Ishikawa (cell line): ENCODE measurements around the gene RNF11.

Experiments
- CEBPB ChIP-seq: IDR thresholded peaks from 2 replicates; pipeline ENCODE4 v1.6.1; 2012
- CREB1 ChIP-seq: IDR thresholded peaks from 2 replicates; pipeline ENCODE4 v1.6.1; 2012; ENCODE audit warnings: low read depth
- EGR1 ChIP-seq: IDR thresholded peaks from 2 replicates; pipeline ENCODE4 v1.6.1; 2012
- EP300 ChIP-seq: IDR thresholded peaks from 2 replicates; pipeline ENCODE4 v1.6.1; 2012; ENCODE audit warnings: borderline replicate concordance
- FOXM1 ChIP-seq: IDR thresholded peaks from 2 replicates; pipeline ENCODE4 v1.6.1; 2012; ENCODE audit warnings: low read depth, borderline replicate concordance
- NFIC ChIP-seq: IDR thresholded peaks from 2 replicates; pipeline ENCODE4 v1.6.1; 2012
- RAD21 ChIP-seq: IDR thresholded peaks from 2 replicates; pipeline ENCODE4 v1.6.1; 2012; ENCODE audit warnings: low read depth
- TAF1 ChIP-seq: IDR thresholded peaks from 2 replicates; pipeline ENCODE4 v1.6.1; 2012; ENCODE audit warnings: low read depth, mild to moderate bottlenecking
- TCF12 ChIP-seq: IDR thresholded peaks from 2 replicates; pipeline ENCODE4 v1.6.1; 2012; ENCODE audit warnings: low read depth
- TEAD4 ChIP-seq: IDR thresholded peaks from 2 replicates; pipeline ENCODE4 v1.6.1; 2012
- YY1 ChIP-seq: IDR thresholded peaks from 2 replicates; pipeline ENCODE4 v1.6.1; 2012; ENCODE audit warnings: low read depth
- ZBTB7A ChIP-seq: IDR thresholded peaks from 2 replicates; pipeline ENCODE4 v1.6.1; 2012; ENCODE audit warnings: low read depth
- TF ChIP-seq, protein P1 (sequence below): IDR thresholded peaks from 2 replicates; pipeline ENCODE4 v1.6.1; 2012
- TF ChIP-seq, protein P2 (sequence below): IDR thresholded peaks from 2 replicates; pipeline ENCODE4 v1.6.1; 2012
- TF ChIP-seq, protein P3 (sequence below): IDR thresholded peaks from 2 replicates; pipeline ENCODE4 v1.6.1; 2012; ENCODE audit warnings: low read depth, mild to moderate bottlenecking

Gene RNF11, protein sequence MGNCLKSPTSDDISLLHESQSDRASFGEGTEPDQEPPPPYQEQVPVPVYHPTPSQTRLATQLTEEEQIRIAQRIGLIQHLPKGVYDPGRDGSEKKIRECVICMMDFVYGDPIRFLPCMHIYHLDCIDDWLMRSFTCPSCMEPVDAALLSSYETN

DNA sequence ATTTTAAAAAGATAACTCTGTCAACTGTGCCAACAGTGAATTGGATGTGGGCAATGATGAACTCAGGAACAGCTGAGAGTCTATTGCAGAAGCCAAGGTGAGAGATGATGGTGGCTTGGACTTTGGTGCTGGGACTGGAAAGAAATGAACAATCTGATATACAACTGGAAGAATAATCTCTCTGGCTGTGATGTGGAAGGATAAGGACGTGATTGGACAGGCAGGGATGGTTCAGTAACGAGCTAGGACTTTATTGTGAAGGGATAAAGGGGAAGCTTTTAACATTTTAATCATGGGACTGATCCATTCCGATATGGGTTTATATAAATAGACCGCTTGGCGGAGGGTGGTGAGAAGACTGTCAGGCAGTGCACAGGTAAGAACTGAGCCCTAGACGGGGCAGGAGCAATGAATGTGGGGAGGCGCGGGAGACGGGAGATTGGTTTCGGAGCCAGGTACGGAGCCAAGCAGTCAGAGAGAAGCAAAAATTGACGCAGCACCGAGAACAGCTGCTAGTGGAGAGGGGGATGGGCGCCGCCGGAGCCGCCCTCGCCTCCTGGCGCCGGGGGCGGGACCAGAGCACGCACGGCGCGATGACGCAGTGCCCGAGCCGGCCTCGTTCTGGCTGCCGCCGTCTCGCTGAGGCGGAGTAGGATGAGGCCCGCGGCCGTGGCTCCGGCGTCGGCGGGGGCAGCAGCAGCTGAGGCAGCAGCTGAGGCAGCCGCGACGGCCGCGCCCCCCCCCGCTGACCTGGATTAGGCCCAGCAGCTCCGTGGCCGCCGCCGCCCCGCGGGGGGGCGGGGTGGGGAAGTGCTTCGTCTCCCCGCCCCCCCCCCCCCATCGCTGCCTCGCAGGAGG, at the start of gene RNF11:
Gene RNF11 (plus strand): TSS at position 601 of the 858 bp plus-strand sequence. CDS start 484 bp downstream, outside the sequence.
- peak; percentile 93 for TF ChIP-seq TAF1
- no peak for TF ChIP-seq TEAD4
- TF ChIP-seq RAD21 = peak; percentile 12; the same call in 1 of the 2 replicates
- no peak; the same call in 1 of the 2 replicates for TF ChIP-seq YY1
- peak; percentile 24; the same call in 1 of the 2 replicates for TF ChIP-seq TCF12
- TF ChIP-seq, protein P1, sequence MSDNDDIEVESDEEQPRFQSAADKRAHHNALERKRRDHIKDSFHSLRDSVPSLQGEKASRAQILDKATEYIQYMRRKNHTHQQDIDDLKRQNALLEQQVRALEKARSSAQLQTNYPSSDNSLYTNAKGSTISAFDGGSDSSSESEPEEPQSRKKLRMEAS = peak; percentile 65; the same call in 1 of the 2 replicates
- TF ChIP-seq, protein P2, sequence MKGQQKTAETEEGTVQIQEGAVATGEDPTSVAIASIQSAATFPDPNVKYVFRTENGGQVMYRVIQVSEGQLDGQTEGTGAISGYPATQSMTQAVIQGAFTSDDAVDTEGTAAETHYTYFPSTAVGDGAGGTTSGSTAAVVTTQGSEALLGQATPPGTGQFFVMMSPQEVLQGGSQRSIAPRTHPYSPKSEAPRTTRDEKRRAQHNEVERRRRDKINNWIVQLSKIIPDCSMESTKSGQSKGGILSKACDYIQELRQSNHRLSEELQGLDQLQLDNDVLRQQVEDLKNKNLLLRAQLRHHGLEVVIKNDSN = 0 out of 2 replicates have a peak, but pooled peaks have one; percentile 13

DNA sequence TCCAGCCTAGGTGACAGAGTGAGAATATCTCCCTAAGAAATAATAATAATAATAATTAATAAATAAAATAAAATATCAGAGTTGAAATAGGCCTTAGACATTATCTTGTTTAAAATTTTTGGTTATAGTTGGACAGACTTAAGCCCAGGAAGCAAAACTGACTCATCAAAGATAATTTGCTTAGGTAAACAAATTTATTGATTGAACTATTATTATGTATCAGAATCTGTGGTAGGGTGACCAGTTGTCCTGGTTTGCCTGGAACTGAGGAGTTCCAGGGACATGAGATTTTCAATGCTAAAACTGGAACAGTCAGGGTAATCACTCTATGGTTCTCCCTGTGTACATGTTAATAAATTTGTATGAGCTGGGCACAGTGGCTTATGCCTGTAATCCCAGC, 47.8 kb upstream of the RNF11 start:
- TF ChIP-seq NFIC (no peak), ZBTB7A (no peak), CEBPB (no peak), FOXM1 (no peak), CREB1 (no peak), YY1 (no peak), TEAD4 (no peak), EP300 (no peak), TAF1 (no peak)
- TF ChIP-seq, protein P3, sequence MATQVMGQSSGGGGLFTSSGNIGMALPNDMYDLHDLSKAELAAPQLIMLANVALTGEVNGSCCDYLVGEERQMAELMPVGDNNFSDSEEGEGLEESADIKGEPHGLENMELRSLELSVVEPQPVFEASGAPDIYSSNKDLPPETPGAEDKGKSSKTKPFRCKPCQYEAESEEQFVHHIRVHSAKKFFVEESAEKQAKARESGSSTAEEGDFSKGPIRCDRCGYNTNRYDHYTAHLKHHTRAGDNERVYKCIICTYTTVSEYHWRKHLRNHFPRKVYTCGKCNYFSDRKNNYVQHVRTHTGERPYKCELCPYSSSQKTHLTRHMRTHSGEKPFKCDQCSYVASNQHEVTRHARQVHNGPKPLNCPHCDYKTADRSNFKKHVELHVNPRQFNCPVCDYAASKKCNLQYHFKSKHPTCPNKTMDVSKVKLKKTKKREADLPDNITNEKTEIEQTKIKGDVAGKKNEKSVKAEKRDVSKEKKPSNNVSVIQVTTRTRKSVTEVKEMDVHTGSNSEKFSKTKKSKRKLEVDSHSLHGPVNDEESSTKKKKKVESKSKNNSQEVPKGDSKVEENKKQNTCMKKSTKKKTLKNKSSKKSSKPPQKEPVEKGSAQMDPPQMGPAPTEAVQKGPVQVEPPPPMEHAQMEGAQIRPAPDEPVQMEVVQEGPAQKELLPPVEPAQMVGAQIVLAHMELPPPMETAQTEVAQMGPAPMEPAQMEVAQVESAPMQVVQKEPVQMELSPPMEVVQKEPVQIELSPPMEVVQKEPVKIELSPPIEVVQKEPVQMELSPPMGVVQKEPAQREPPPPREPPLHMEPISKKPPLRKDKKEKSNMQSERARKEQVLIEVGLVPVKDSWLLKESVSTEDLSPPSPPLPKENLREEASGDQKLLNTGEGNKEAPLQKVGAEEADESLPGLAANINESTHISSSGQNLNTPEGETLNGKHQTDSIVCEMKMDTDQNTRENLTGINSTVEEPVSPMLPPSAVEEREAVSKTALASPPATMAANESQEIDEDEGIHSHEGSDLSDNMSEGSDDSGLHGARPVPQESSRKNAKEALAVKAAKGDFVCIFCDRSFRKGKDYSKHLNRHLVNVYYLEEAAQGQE = no peak
- TF ChIP-seq, protein P2 = no peak

DNA sequence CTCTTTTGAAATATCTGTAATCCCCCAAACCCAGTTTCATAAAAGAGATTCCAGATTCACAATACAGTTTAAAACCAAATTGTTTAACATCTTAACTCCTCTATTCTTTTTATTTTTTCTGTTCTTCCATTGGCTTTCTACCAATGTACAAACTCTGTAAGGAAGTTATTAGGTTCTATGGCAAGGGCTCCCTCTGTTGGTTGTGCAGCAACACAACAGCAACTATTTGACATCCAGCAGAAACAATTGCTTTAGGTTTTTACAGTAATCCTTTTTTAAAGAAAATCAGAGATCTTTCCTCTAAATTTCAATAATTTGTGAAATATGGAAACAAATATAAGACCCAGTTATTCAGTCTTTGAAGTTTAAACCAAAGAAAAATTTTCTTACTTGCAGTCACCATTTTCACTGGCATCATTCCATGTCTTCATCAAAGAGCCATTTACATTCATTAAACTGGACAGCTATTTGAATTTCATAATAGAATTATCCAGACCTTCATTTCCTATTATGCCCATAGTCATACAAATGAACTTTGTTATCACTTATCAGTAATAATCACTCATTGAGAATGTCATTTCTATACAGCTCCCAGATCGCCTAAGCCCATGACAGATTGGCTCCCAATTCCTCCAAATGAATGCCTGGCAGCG, 46.5 kb upstream of the RNF11 start:
- TF ChIP-seq TAF1 = no peak
- TF ChIP-seq NFIC = 0 out of 2 replicates have a peak, but pooled peaks have one; percentile 38
- TF ChIP-seq, protein P1 = no peak
- peak; percentile 90 for TF ChIP-seq RAD21
- no peak for TF ChIP-seq YY1
- no peak for TF ChIP-seq TEAD4

DNA sequence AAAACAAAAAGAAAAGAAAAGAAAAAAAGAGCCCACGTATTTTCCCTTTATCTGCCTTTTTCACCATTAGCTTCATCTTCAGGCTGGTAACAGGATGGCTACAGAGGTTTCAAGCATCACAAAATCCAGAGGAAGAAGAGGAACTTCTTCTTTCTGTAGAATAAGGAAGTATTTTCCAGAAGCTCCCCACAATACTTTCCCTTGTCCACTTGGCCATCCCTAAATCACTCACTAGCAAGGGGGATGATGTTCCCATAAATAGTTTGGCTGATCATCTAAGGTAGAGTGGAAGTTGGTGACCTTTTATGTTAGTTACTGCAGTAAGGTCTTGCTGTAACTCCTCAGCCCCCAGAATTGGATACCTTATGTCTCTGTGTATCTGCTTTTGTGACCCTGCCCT, 45.1 kb upstream of the RNF11 start:
- TF ChIP-seq RAD21 (no peak), EP300 (no peak), TEAD4 (no peak), ZBTB7A (no peak), TCF12 (no peak), EGR1 (no peak), YY1 (no peak), TAF1 (no peak), CEBPB (no peak)
- TF ChIP-seq, protein P1 = no peak
- TF ChIP-seq, protein P3 = no peak

DNA sequence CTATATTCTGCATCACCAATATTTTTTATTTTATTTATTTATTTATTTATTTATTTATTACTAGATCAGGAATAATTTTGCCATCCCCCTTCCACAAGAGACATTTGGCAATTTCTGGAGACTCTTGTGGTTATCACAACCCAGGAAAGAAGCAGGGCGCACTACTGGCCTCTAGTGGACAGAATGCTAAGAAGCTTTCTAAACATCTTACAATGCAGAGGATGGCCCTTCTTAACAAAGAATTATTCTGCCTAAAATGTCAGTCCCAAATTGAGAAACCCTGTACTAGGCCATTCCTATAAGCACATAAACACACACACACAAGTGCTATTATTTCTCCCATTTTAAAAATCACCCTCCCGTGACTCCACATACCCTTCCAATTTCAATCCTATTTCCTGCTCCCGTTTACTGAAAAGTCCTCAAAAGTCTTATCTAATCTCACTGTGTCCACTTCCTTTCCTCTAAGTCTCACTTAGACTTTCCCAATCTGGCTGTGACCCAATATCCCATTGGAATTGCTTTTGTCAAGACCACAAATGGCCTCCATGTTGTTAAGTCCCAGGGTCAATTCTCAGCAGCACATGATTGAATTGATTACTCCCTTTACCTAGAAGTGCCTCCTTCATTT, 43.7 kb upstream of the RNF11 start:
- TF ChIP-seq CEBPB (no peak), RAD21 (peak; percentile 72), TEAD4 (peak; percentile 90), ZBTB7A (no peak), EP300 (no peak), FOXM1 (no peak), CREB1 (no peak), YY1 (no peak), NFIC (no peak), TCF12 (no peak), TAF1 (no peak), EGR1 (no peak)
- TF ChIP-seq, protein P2 = no peak
- TF ChIP-seq, protein P3 = no peak
- TF ChIP-seq, protein P1 = no peak
